ENCODE measurements around the gene CUBN.

DNA sequence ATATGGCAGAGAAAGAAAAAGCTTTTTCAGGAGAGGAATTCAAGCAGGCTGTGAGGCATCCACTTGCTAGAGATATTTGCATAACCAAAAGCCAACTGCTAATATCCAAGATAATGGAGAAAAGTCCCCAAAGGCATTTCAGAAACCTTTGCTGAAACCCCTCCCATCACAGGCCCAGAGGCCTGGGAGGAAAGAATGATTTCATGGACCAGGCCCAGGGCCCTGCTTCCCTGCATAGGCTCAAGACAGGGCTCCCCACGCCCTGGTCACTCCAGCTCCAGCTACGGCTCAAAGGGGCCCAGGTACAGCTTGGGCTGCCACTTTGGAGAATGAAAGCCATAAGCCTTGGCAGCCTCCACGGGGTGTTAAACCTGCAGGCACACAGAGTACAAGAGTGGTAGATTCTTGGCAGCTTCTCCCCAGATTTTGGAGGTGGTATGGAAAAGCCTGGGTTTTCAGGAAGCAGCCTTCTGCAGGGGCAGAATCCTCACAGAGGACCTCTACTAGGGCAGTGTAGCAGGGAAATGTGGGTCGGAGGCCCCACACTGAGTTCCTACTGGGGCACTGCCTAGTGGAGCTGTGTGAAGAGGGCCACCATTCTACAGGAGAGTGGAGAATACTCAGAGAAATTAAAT is 306.8 kb downstream of the CUBN start:
- TF ChIP-seq EZH2phosphoT487 (IDR thresholded peaks at IDR 0.05; ENCODE audit: insufficient read depth, low read depth) (no peak), EZH2 (IDR thresholded peaks at IDR 0.05; ENCODE audit: insufficient read depth, poor library complexity, severe bottlenecking) (no peak)
